HG03565 (cell line): ENCODE measurements around the gene KIAA0753.

ENCODE experiments used
- ATAC-seq: cut with Tn5 transposase; IDR thresholded peaks from one replicate; pipeline ENCODE4 v1.9.1; 2021; ENCODE audit warnings: mild to moderate bottlenecking, moderate library complexity; ENCODE audit not compliant: unreplicated experiment

Gene KIAA0753

DNA sequence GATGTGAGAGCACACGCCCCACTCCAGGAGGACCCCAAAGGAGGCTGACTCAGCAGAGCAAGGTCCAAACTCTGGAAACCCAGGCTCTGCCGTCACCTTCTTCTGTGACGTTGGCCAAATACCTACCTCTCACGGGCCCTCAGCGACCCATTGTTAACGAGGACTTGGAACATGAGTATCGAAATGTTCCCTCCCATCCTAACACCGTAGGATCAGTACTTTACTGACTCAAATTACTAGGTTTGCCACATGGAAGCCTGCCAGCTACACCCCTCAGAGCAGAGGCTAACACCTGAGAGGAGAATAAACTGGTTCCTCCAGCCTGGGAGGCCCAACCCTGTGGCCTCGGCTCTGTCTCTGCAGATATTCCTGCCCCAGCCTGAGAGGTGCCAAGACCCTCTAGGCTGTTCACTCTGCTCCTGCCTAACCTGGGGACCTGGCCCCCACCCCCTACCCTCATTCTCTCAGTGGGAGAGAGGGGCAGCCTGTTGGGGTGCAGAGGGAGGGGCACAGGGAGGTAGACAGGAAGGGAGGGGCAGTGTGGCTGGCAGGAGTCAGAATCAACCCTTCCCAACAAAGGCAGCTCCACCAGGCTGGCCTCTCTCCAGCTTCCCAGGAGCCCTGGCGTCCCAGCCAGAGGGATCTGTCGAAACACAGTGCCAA lies 88.5 kb downstream of the KIAA0753 start:
- no peak for ATAC-seq

DNA sequence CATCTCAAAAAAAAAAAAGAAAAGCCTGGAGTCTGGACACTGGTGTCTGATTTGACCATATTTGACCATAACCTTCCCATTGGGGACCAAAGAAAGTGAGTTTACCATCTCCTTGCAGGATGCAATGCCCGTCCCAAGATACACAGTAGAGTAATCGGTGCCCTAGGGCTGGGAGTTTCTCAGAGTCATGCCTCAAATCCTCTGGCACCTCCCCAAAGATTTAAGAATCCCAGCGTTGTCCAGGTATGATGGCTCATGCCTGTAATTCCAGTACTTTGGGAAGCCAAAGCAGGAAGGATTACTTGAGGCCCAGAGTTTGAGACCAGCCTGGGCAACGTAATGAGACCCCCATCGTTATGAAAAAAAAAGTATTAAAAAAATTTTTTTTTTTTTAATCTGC lies 89.2 kb downstream of the KIAA0753 start:
- ATAC-seq, result no peak

DNA sequence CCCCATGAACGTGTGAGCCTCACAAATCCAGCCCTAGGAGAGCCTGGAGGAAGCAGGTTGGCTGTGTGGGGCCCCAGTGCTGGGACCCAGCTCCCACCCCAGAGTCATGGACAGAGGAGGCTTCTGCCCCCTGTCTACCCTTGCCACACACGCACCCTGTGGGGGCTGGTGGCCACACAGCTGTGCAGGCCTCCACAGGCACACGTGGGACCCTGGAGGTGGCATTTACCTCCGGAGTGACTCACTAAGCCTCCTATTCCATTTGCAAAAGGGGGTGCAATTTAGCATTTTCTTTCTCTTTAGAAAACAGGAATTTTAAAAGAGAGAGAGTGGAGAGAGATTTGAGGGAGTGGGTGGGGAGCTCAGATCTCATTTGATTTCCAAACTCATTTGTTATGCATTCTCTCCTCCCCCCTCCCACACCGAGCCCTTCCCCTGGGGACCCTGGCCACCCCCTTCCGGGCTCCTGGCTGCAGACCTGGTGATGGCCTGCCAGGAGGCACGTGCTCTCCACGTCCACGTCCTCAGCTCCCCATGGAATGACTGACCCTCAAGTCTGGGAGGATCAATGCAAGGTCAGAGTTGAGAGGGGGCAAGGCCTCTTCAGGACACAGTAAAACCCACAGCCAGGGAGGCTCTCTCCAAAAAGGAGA lies 91.0 kb downstream of the KIAA0753 start:
- ATAC-seq, result no peak

DNA sequence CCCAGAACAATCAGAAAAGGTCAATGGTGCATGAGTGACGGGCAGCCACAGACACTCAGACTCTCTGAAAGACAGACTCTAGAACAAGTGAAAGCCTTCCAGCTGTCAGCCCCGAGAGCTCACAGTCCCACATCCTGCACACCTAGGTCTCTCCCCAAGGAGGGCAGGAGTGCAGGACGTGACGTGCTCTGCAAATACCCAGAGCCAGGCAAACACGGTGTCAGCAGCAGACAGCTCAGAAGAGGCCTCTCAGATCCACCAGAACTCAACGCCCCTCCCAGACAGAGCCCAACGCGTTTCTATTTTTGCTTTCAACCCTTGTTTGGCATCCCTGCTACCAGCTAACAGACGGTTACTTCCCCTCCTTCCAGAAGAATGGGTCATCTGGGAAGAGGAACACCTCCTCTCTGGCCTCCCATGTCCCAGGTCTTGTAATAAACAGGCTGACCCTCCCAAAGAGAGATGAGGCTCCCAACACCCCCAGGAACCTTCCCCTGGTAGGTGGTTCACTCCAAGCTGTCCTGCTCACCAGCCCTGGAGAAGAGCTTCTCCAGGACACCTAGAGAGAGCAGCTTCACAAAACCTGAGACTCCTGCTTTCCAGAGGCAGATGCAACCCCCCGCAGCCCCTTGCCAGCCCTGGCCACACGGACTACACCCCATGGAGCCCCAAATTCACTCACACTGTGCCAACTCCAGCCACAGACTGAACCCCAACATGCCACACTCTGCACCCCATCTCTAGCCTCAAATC lies 91.8 kb downstream of the KIAA0753 start:
- no peak for ATAC-seq

DNA sequence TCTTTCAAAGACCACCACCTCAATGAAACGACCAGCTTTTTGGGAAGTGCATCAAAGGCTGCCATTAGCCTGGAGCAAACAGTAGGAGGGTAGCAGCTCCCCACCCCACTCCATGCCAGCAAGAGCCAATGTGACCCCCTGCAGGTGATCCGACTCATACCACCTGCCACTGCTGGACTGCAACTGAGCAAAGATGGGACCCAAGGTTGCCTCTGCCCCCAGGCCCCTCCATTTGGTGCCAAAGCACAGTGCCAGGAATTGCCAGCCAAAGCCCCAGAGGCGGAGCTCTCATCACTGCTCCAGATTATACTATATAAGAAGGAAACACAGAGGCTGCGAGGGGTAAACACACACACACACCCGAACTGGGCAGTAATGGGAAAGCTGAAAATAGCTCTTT lies 92.5 kb downstream of the KIAA0753 start:
- ATAC-seq, result no peak

DNA sequence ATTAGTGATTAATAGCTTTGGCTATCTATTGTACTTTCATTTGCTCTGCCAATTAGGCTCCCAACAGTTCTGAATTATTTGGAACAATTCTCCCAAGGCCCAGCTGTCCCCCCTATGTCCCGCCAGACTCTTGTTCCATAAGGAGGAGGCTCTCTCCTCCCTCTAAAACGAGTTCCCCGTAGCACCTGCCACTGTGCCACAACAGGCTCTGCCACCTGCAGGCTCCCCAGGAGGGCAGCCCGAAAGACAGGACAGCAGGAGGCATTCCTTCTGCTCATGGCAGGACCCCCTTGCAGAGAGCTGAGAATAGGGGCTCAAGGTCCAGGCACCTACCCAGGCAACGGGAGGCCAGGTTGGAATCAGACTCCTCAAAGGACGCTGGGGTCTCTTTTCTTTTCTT lies 93.2 kb downstream of the KIAA0753 start:
- no peak for ATAC-seq

DNA sequence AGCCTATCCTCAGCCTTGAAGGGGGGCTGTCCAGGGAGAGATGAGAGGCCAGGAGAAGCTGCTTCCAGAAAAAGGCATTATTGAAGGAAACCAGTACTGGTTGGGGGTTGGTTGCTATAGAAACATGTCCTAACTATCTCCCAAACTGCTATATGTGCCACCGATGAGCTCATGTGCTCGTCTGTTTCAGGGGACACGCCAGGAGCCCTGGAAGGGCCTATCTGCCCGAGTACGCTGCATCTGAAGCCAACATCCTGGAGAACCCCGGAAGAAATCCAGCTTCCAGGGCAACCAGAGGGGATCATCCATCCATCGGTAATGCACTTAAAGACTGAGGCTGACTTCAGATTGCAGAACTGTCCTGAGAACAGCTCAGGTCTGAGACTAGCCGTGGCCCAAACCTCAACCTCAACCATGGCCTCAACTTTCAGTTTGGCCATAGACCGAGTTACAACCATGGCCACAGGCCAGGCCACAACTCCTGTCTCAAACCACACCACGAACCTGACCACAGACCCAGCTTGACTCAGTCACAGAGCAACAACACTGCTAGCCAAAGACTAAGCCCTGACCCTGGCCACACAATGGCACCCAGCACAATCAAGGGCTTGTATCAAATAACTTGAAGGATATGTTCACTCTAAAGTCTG lies 94.3 kb downstream of the KIAA0753 start:
- ATAC-seq, result no peak

DNA sequence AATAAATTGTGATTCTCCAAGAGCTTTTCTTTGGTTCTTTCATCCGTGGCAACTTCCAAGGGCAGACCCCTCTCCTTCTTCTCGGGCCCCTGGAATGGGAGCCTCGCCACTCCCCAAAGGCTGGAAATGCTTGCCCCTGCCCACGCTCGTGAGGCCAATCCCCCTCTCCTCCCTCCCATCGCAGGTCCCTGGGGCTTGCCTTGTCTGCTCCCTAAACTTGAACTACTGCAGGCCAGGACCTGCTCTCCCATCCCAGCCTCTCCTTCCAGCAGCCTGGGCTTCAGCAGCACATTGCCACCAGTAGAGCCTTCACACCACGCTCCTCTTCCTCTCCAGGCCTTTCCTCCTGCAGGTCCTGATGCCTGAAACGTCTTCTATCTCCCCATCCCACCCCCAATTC lies 95.2 kb downstream of the KIAA0753 start:
- no peak for ATAC-seq

DNA sequence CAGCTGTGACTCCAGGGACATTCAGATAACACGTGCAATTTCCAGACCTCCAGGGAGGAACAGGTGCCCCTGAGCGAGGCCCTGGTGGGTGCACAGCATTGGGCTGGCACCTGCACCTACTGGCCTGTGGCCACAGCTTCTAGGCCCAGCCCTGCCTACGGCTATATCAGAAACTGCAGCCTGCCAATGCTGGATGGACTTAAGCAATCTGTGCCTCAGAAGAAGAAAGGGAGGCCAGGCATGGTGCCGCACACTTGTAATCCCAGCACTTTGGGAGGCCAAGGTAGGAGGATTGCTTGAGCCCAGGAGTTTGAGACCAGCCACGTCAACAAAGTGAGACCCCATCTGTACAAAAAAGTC lies 96.5 kb downstream of the KIAA0753 start:
- no peak for ATAC-seq

DNA sequence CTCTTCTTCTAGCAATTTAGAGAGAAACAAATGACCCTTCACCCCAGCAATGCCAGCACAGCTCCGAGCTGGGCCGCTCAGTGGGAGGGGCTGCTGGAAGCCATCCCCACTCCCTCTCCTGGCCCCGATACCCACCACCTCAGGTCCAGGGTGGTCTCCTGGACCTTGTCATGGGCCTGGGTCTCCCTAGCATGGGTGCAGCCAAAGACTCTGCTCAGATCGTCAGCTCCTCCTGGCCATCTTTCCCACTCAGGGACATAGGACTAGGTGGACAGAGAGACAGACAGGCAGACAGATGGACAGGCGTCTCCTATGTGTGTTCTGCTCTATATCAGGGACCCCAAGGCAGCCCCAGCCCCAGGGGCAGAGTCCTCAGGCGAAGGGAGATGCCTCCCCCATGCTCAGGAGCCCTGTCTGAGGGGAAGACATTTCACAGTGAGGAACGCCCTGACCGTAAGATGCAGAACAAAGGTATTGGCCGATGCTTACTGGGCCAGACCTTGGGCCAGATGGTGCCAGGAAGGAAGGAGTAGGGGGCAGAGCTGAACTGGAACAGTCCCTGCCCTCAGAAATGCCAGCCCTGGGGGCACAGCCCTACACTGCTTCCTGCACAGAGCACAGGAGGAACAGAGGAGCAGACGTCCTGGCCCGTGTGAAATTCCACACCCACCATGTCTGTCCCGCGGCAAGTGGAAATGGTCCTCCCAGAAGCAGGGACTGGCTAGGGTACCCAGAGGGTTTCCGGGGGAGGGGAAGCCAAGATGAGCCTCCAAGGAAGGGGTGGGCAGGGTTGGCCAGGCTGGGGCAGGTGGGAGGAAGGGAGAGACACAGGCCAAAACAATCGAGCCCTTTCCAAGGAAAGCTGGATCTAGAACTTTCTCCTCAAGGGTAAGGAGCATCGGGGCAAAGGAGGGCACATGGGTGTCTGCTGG lies 97.2 kb downstream of the KIAA0753 start:
- no peak for ATAC-seq

DNA sequence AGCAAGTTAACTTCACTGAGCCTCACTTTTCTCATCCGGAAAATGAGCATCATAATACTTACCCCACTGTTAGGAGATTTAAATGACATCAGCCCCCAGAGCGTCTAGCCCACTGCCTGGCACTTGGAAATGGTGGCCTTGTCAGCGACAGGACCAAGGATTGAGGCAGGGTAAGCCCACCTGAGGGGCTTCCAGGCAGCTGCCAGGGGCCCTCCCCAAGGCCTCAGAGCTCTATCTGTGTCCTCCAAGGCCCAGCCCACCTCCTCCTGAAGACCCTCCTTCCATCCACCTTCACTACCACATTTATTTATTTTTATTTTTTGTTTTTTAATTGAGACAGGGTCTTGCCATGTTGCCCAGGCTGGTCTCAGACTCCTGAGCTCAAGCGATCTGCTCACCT lies 97.9 kb downstream of the KIAA0753 start:
- ATAC-seq, result no peak

DNA sequence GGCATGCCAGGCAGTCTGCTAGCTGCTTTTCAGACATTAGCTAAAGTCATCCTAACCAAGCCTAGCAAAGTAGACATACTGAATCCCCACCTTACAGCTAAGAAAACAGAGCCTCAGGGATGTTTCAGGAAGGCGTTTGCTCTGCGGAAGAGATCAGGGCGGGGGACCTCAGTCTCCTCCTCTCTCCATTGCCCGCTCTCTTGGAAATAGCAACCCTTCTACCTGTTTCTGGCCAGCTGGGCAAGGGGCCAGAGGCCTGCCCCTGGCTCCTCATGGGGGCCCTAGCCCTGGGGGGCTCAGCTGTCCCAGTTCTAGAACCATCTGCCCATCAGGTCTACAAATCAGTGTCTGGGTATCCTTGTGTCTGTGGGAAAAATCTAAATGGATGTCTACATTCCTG lies 98.6 kb downstream of the KIAA0753 start:
- ATAC-seq, result no peak

DNA sequence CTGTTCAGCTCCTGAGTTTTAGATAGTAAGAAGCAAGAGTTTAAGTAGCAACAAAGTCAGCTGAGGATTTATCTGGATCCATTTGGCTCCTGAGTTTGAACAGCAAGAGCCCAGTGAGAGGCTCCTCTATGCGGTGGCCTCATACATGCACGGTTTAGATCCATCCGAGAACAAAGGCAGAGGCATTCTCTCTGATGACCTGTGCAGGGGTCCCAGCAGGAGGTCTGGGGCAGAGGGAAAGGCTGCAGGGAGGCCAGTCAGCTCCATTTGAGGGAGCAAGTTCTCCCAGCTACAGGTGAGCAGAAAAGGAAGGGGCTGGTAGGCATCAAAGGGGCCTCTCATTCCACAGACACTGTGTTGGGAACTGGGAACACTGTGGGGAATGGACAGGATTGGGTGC lies 100.6 kb downstream of the KIAA0753 start:
- no peak for ATAC-seq

DNA sequence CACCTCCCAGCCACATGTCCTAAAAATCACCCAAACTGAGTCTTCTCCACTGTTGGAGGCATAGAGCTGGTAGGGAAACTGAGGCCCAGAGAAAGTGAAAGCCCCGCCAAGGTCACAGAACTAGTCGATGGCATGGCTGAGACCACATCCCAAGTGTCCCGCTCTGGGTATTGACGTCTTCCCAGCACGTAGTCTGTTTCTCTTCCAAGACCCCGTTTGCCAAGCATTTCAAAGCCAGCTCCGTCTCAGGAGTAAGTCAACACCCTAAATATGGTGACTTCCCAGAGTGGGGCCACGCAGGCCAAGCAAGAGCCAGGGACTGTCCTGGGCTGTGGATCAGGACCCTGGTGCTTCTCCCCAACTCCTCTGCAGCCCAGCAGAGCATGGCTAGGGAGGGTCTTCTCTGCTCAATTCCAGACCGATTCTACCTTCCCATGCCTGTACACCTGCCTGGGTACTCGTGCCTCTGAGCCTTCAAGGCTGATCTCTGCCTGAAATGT lies 103.9 kb downstream of the KIAA0753 start:
- ATAC-seq, result no peak

DNA sequence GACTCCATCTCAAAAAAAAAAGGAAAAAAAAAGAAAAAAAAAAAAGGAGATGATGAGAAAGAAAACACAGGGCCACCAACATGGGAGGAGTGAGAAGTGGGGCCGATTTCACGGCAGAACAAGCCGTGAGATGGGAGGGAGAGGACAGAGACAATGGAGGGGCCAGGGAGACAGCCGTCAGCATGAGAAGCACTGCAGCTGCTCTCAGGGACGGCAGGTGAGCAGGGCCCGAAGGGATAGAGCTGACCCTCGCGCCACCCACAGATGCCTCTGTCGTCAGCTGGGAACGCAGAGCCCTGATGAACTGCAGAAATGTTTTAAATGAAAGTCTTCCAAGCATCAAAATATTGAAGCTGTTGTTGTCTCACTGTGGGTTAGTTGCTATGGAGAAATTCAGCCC lies 104.5 kb downstream of the KIAA0753 start:
- ATAC-seq, result no peak

DNA sequence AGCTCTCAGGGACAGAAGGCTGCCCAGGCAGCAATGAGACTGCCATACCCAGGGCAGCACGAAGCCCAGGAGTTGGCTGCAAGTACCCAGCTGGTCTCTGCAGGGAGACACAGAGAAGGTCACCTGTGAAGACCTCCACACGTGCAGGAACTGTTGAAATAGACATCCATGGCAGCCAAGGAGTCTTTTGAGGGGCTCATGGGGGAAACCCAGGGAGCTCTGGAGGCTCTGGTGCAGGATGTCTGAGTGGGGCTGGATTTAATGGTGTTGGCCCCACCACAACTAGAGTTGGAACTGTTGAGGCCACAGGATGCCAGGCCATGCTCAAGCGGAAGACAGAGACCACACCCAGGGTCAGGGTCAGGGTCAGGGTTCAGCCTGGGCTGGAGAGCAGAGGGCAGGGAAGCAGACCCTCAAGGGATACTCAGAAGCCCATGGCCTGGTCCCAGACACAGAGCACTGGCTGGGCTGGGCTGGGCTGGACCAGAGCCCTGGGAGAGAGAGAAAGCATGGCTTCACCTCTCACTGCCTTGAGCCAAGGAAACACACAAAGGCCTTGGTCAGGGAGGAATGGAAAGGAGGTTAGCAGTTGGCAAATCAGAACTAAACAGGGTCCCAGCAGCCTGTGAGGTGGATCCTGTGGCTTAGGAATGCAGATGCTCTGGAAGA lies 105.5 kb downstream of the KIAA0753 start:
- ATAC-seq, result no peak

DNA sequence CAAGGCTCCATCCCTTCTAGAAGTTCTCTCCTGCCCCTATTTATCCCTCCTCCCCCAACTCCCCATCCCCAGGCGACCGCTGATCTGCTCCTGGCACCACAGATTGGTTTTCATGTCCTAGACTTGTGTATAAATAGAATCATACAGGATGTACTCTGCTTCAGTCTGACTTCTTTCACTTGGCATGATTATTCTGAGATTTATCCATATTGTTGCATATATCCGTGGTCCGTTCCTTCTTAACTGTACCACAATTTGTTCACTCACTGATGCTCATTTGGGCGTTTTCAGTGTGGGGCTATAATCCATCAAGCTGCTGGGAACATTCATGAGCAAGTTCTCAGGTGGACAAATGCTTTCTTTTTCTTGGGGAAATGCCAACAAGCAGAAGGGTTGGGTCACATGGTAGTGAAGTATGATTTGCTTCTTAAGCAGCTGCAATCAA lies 108.0 kb downstream of the KIAA0753 start:
- no peak for ATAC-seq

DNA sequence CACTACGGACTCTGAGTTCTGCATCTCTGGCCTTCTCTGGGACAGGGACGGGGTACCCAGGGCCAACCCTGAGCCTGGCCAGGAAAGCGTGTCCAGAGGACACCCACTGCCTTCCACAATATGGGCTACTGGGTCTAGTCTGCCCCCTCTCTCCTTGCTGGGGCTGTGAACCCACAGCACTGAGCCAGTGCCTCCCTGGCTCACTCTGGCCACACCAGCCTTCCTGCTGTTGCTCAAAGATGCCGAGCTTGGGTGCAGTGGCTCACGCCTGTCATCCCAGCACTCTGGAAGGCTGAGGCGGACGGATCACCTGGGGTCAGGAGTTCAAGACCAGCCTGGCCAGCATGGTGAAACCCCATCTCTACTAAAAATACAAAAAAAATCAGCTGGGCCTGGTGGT lies 108.9 kb downstream of the KIAA0753 start:
- ATAC-seq, result no peak

DNA sequence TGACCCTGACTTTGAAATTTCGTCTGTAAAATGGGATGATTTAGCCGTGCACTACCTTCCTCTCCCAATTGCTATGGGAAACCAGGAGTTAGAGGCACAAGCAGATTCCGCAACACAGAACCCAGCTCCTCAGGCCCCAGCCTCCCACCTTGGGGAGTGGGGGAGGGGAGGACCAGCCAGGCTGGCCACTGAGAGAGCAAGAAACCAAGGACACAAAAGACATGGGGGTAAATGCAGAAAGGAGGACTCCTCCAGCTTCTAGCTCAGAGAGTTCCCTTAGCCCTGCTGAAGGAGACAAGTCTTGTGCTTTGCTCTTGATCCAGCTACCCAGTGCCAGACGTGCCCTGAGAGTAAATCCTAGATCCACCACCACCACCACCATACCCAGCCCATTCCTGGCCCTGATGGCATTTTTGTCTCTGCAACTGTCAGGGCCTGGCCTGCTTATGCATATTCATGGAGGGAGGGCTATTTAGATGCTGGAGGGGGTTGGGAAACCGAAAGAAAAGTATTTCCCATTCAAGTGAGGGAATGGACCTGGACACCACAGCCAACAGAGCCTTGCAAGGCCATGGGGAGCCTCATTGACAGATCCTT lies 110.1 kb downstream of the KIAA0753 start:
- ATAC-seq, result no peak

DNA sequence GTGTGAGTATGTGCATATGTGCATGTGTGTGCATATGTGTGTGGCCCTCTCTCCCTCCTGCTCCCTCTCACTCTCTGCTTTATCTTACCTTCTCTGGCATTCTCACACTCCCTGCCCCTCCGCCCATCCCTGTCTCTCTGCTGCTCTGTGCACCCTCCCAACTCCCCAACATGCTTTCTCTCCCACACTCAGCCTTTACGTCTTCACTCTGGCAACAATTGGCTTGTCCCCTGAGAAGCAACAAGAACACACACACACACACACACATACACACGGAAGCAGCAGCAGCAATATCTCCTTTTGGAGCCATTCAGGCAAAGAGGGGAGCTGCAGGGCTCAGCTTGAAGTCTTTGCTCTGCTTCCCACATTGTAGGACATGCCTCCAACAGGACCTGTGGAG lies 112.0 kb downstream of the KIAA0753 start:
- no peak for ATAC-seq
